Measurements from ENCODE around the gene SCRN2.

DNA sequence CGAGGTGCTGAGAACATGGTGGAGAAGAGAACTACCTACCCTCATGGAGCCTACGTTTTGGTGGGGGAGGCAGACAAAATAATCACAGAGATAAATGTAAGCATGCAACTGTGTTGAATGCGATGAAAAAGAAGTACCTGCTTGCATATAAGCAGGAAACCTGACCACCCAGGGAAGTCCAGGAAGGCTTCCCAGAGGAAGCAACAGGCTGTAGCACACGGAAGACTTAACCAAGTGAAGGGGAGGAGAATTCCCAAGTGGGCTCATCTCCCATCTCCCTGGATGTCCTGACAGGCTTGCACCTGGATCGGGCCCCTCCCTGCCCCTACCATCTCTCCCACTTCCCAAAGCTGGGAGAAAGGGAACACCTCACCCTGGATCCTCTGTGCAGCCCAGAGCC lies 2.0 kb downstream of the SCRN2 start:
- TF ChIP-seq EZH2 (IDR thresholded peaks at IDR 0.05), result no peak
- TF ChIP-seq, protein P1, sequence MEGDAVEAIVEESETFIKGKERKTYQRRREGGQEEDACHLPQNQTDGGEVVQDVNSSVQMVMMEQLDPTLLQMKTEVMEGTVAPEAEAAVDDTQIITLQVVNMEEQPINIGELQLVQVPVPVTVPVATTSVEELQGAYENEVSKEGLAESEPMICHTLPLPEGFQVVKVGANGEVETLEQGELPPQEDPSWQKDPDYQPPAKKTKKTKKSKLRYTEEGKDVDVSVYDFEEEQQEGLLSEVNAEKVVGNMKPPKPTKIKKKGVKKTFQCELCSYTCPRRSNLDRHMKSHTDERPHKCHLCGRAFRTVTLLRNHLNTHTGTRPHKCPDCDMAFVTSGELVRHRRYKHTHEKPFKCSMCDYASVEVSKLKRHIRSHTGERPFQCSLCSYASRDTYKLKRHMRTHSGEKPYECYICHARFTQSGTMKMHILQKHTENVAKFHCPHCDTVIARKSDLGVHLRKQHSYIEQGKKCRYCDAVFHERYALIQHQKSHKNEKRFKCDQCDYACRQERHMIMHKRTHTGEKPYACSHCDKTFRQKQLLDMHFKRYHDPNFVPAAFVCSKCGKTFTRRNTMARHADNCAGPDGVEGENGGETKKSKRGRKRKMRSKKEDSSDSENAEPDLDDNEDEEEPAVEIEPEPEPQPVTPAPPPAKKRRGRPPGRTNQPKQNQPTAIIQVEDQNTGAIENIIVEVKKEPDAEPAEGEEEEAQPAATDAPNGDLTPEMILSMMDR (IDR thresholded peaks at IDR 0.05), result no peak
